ENCODE results near the gene WIPF3. TPM values are rescaled to one million over a fixed set of nuclear protein-coding genes. Genes with fewer than 3 reads are reported as not detected.
"Not testable (repeated sequence)": the region's sequence is repeated elsewhere in the genome, so short reads cannot be mapped to it uniquely, and the experiment has no call there.

Gene WIPF3
- total RNA-seq, 2 experiments from 2014 or later, result not detected

- no peaks in the 10 kb centered on the region for H3K27me3 Mint-ChIP-seq
- intact Hi-C loops (cut with DNase I, micrococcal nuclease), result loop anchor here in 1 of 2 experiments (10.0 kb wide), 1 partner anchor 1203 kb away; no protein-coding TSS in a partner anchor
- DNase-seq (no peak), ATAC-seq (ENCODE audit: poor library complexity) (no peak)
- no peak overlapping the region for H3K4me3 Mint-ChIP-seq
- H3K27ac Mint-ChIP-seq, result no peak overlapping the region
- no peak for TF ChIP-seq CTCF (IDR thresholded peaks at IDR 0.05)
- H3K4me3 ChIP-seq (ENCODE audit: low read length), result no peak overlapping the region
- no peaks in the 10 kb centered on the region for H3K36me3 Mint-ChIP-seq (ENCODE audit: low read depth)
- CTCF ChIA-PET, result no interaction called here
- no peak overlapping the region for H3K27ac ChIP-seq (ENCODE audit: low read depth in 1 of 2, low read length in 2 of 2)
- no peaks in the 10 kb centered on the region for H3K9me3 ChIP-seq (ENCODE audit: control insufficient read depth in 1 of 2, insufficient read depth in 1 of 2, low read length in 2 of 2)
- H3K36me3 ChIP-seq (ENCODE audit: insufficient read depth, low read length), result no peaks in the 10 kb centered on the region
- H3K27me3 ChIP-seq (ENCODE audit: control insufficient read depth in 1 of 2, insufficient read depth in 2 of 2, low read length in 2 of 2), result no peaks in the 10 kb centered on the region
- peaks cover 16% of the 10 kb centered on the region for H3K4me1 Mint-ChIP-seq (ENCODE audit: low read depth)
- no peaks in the 10 kb centered on the region for H3K9me3 Mint-ChIP-seq
- peaks cover 5% of the 10 kb centered on the region for H3K4me1 ChIP-seq (ENCODE audit: insufficient read depth, low read length)
- POLR2A ChIA-PET, result no interaction called here
These were observed 151.4 kb downstream of the WIPF3 start for GRCh38 chr7:29957521-29958310.

- intact Hi-C loops (cut with DNase I, micrococcal nuclease), result loop anchor here in 1 of 2 experiments (10.0 kb wide), 1 partner anchor 1204 kb away; no protein-coding TSS in a partner anchor
- CTCF ChIA-PET, result no interaction called here
These were observed 152.5 kb downstream of the WIPF3 start for GRCh38 chr7:29958667-29959358.

GRCh38 chr7:29961611-29962010 lies 155.3 kb downstream of the WIPF3 start:
- H3K27ac ChIP-seq (ENCODE audit: low read depth in 1 of 2, low read length in 2 of 2); H3K27me3 Mint-ChIP-seq; H3K36me3 Mint-ChIP-seq (ENCODE audit: low read depth); POLR2A ChIA-PET; H3K4me1 Mint-ChIP-seq (ENCODE audit: low read depth); ATAC-seq (ENCODE audit: poor library complexity); CTCF ChIA-PET; H3K9me3 ChIP-seq (ENCODE audit: control insufficient read depth in 1 of 2, insufficient read depth in 1 of 2, low read length in 2 of 2); H3K36me3 ChIP-seq (ENCODE audit: insufficient read depth, low read length); H3K4me1 ChIP-seq (ENCODE audit: insufficient read depth, low read length); H3K4me3 ChIP-seq (ENCODE audit: low read length); DNase-seq; intact Hi-C loops (cut with DNase I, micrococcal nuclease); H3K4me3 Mint-ChIP-seq; H3K27me3 ChIP-seq (ENCODE audit: control insufficient read depth in 1 of 2, insufficient read depth in 2 of 2, low read length in 2 of 2); H3K27ac Mint-ChIP-seq; H3K9me3 Mint-ChIP-seq: not testable (repeated sequence)

More at GRCh38 chr7:29958667-29959358, 152.5 kb downstream of the WIPF3 start:
- H3K27ac Mint-ChIP-seq, result no peak overlapping the region
- H3K9me3 ChIP-seq (ENCODE audit: control insufficient read depth in 1 of 2, insufficient read depth in 1 of 2, low read length in 2 of 2), result no peaks in the 10 kb centered on the region
- no peaks in the 10 kb centered on the region for H3K27me3 ChIP-seq (ENCODE audit: control insufficient read depth in 1 of 2, insufficient read depth in 2 of 2, low read length in 2 of 2)
- ATAC-seq (ENCODE audit: poor library complexity), result no peak
- H3K36me3 ChIP-seq (ENCODE audit: insufficient read depth, low read length), result no peaks in the 10 kb centered on the region
- DNase-seq, result no peak
- no peak overlapping the region for H3K27ac ChIP-seq (ENCODE audit: low read depth in 1 of 2, low read length in 2 of 2)
- peaks cover 12% of the 10 kb centered on the region for H3K4me1 Mint-ChIP-seq (ENCODE audit: low read depth)
- no peaks in the 10 kb centered on the region for H3K27me3 Mint-ChIP-seq
- POLR2A ChIA-PET, result no interaction called here
- TF ChIP-seq CTCF (IDR thresholded peaks at IDR 0.05), result no peak
- H3K36me3 Mint-ChIP-seq (ENCODE audit: low read depth), result no peaks in the 10 kb centered on the region
- H3K4me3 ChIP-seq (ENCODE audit: low read length), result no peak overlapping the region
- peaks cover 5% of the 10 kb centered on the region for H3K4me1 ChIP-seq (ENCODE audit: insufficient read depth, low read length)
- no peaks in the 10 kb centered on the region for H3K9me3 Mint-ChIP-seq
- H3K4me3 Mint-ChIP-seq, result no peak overlapping the region

Data from CD4-positive, alpha-beta T cell (primary cell).